Uterus (tissue), 2 donors: ENCODE measurements around the gene SBF2.

Source experiments
- POLR2A ChIP-seq, 2 donors: fragments of 450-650 bp; IDR thresholded peaks; one replicate each; pipeline ENCODE4 v1.6.1; 2016; ENCODE audit warnings: antibody characterized with exemption in 2 of 2, mild to moderate bottlenecking in 1 of 2, moderate library complexity in 1 of 2
- TF ChIP-seq, protein P1 (sequence below), 4 experiments: fragments of 200-600 bp in 2 of 4; fragments of 450-650 bp in 2 of 4; sonication (generic) in 2 of 4; IDR thresholded peaks; one replicate each; pipeline ENCODE4 v1.5.1; 2016 to 2019; ENCODE audit warnings: antibody characterized with exemption in 4 of 4, mild to moderate bottlenecking in 2 of 4, moderate library complexity in 1 of 4

DNA sequence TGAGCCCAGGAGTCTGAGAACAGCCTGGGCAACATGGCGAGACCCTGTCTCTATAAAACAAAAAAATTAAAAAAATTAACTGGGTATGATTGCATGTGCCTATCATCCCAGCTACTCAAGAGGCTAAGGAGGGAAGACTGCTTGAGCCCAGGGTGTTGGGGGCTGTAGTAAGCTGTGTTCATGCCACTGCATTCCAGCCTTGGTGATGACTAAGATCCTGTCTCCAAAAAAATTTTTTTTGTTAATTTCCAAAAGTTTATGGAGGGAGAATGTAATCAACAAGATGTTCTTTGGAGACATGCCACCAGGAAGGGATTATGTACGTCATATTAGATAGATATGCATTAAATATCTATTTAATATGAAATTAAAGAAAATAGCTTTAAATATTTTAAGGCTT is 267.5 kb downstream of the SBF2 start:
- TF ChIP-seq, protein P1, sequence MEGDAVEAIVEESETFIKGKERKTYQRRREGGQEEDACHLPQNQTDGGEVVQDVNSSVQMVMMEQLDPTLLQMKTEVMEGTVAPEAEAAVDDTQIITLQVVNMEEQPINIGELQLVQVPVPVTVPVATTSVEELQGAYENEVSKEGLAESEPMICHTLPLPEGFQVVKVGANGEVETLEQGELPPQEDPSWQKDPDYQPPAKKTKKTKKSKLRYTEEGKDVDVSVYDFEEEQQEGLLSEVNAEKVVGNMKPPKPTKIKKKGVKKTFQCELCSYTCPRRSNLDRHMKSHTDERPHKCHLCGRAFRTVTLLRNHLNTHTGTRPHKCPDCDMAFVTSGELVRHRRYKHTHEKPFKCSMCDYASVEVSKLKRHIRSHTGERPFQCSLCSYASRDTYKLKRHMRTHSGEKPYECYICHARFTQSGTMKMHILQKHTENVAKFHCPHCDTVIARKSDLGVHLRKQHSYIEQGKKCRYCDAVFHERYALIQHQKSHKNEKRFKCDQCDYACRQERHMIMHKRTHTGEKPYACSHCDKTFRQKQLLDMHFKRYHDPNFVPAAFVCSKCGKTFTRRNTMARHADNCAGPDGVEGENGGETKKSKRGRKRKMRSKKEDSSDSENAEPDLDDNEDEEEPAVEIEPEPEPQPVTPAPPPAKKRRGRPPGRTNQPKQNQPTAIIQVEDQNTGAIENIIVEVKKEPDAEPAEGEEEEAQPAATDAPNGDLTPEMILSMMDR (IDR thresholded peaks at IDR 0.05) = no peak
- no peak for TF ChIP-seq POLR2A (IDR thresholded peaks at IDR 0.05)
